OCI-LY7 (cell line): Measurements from ENCODE around the gene IPCEF1. TPM values are rescaled to one million over a fixed set of nuclear protein-coding genes. Genes with fewer than 3 reads are reported as not detected.

Source experiments
- BruUV-seq: library from RNA; stranded (reverse); fragments of 400-500 nt; replicated peaks from 2 replicates; lab custom pipeline; 2021; lab: Mats Ljungman, UMichigan
- CTCF ChIA-PET: fragments of 300-600 bp; sonication (Branson Sonifier 250); formaldehyde crosslinking; loops from one replicate; lab custom pipeline; 2022; ENCODE audit warnings: antibody characterized with exemption; ENCODE audit not compliant: unreplicated experiment; lab: Charles Lee
- POLR2A ChIA-PET: fragments of 300-600 bp; sonication (Branson Sonifier 250); formaldehyde crosslinking; loops from one replicate; lab custom pipeline; 2022; ENCODE audit warnings: antibody characterized with exemption; lab: Charles Lee
- DNase-seq: peaks from one replicate; pipeline ENCODE4 v3.0.0-alpha.2; 2015; ENCODE audit warnings: low spot score
- H2AFZ ChIP-seq: fragments of 200-600 bp; sonication (generic), shearing (Covaris generic); 2 replicates; pipeline ENCODE4 v1.6.1; 2014; ENCODE audit warnings: mild to moderate bottlenecking, antibody characterized with exemption, low read length, moderate library complexity
- H3K27ac ChIP-seq: fragments of 200-600 bp; sonication (generic); 2 replicates; pipeline ENCODE4 v1.5.1; 2014; ENCODE audit warnings: mixed run types, low read depth, mild to moderate bottlenecking, moderate library complexity, low read length, inconsistent platforms; ENCODE audit not compliant: poor library complexity, severe bottlenecking
- H3K36me3 ChIP-seq: fragments of 200-600 bp; sonication (generic); 2 replicates; pipeline ENCODE4 v1.6.1; 2014; ENCODE audit warnings: mild to moderate bottlenecking, antibody characterized with exemption, low read length, moderate library complexity, mixed read lengths; ENCODE audit not compliant: insufficient read depth
- H3K4me1 ChIP-seq: fragments of 200-600 bp; sonication (generic); 2 replicates; pipeline ENCODE4 v1.5.1; 2014; ENCODE audit warnings: mild to moderate bottlenecking, low read length; ENCODE audit not compliant: insufficient read depth, poor library complexity, severe bottlenecking
- H3K4me2 ChIP-seq: fragments of 200-600 bp; sonication (generic); 2 replicates; pipeline ENCODE4 v1.6.1; 2014; ENCODE audit warnings: mild to moderate bottlenecking, low read length
- H3K4me3 ChIP-seq: fragments of 200-600 bp; sonication (generic); 2 replicates; pipeline ENCODE4 v1.5.1; 2014; ENCODE audit warnings: mild to moderate bottlenecking, low read depth, low read length; ENCODE audit not compliant: poor library complexity, severe bottlenecking
- H3K79me2 ChIP-seq: fragments of 200-600 bp; sonication (generic); 2 replicates; pipeline ENCODE4 v1.6.1; 2016; ENCODE audit warnings: low read depth, mild to moderate bottlenecking, low read length, moderate library complexity, mixed read lengths; ENCODE audit not compliant: insufficient read depth
- H3K9me2 ChIP-seq: fragments of 200-600 bp; sonication (generic); 2 replicates; pipeline ENCODE4 v1.6.1; 2016; ENCODE audit warnings: mild to moderate bottlenecking, low read length, mixed read lengths; ENCODE audit not compliant: insufficient read depth
- H3K9me3 ChIP-seq: fragments of 200-600 bp; sonication (generic); 2 replicates; pipeline ENCODE4 v1.6.1; 2014; ENCODE audit warnings: mild to moderate bottlenecking, mixed run types, low read length, mixed read lengths
- H4K20me1 ChIP-seq: fragments of 200-600 bp; sonication (generic); 2 replicates; pipeline ENCODE4 v1.6.1; 2014; ENCODE audit warnings: mild to moderate bottlenecking, antibody characterized with exemption, low read length, moderate library complexity, mixed read lengths; ENCODE audit not compliant: insufficient read depth
- EZH2phosphoT487 ChIP-seq: fragments of 200-600 bp; sonication (generic); IDR thresholded peaks from 2 replicates; pipeline ENCODE4 v1.6.1; 2018; ENCODE audit warnings: low read depth, borderline replicate concordance, mild to moderate bottlenecking, mixed run types, antibody characterized with exemption, low read length, moderate library complexity, mixed read lengths
- intact Hi-C: fragments of 100-400 bp; cut with micrococcal nuclease; formaldehyde crosslinking; loops from one replicate; pipeline ENCODE4 v1.10.0; 2022; ENCODE audit not compliant: unreplicated experiment
- total RNA-seq, 2 experiments: library from RNA; depleted of rRNA in 1 of 2; stranded (reverse); fragments of >200 nt in 1 of 2; shearing (Covaris generic) in 1 of 2; gene quantifications; 2 replicates each; pipeline ENCODE4 v1.2.3, GENCODE V29; 2014 to 2022
- TF ChIP-seq, protein P1 (sequence below): fragments of 200-600 bp; sonication (generic); conservative IDR thresholded peaks from 2 replicates; pipeline ENCODE4 v1.5.1; 2014; ENCODE audit warnings: mild to moderate bottlenecking, antibody characterized with exemption, low read length, moderate library complexity, mixed read lengths

Gene IPCEF1
- total RNA-seq, 2 experiments from 2014 or later: not detected

DNA sequence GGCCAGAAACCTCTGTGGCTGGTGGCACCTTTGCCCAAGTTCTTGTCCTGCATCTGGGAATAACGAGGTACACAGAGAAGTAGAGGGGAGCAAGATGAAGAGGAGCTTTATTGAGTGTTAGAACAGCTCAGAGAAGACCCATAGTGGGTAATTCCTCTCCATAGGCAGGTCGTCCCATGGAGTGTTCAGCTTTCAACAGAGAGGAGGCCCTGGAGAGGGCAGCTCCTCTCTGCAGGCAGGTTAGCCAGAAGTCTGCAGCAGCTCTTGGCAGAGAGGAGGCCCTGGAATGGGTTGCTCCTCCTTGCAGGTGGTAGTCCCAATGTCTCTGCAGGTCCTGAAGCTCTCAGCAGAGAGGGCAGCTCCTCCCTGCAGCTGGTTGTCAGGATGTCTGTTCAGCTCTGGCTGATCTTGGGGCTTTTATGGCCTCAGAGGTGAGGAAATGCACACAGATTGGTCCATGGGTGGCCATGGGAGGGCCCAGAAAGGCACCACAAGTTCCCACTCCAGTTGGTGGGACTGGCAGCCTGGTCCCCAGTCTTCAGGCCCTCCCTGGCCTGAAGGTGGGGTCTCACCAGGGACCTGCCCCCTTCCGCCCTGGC, 89.0 kb downstream of the IPCEF1 start:
- H3K36me3 ChIP-seq: no peaks in the 10 kb centered on the region
- POLR2A ChIA-PET: interaction anchor here (0.6 kb wide), 1 partner anchor 11 kb away, joined by 3 read pairs; no protein-coding TSS in a partner anchor
- DNase-seq: no peak
- CTCF ChIA-PET: no interaction called here
- no peaks in the 10 kb centered on the region for H3K79me2 ChIP-seq
- intact Hi-C loops: no loop called here
- no TSS peak for BruUV-seq
- no peak overlapping the region for H2AFZ ChIP-seq
- H4K20me1 ChIP-seq: no peaks in the 10 kb centered on the region
- H3K4me1 ChIP-seq: no peaks in the 10 kb centered on the region
- no peak overlapping the region for H3K4me2 ChIP-seq
- TF ChIP-seq, protein P1, sequence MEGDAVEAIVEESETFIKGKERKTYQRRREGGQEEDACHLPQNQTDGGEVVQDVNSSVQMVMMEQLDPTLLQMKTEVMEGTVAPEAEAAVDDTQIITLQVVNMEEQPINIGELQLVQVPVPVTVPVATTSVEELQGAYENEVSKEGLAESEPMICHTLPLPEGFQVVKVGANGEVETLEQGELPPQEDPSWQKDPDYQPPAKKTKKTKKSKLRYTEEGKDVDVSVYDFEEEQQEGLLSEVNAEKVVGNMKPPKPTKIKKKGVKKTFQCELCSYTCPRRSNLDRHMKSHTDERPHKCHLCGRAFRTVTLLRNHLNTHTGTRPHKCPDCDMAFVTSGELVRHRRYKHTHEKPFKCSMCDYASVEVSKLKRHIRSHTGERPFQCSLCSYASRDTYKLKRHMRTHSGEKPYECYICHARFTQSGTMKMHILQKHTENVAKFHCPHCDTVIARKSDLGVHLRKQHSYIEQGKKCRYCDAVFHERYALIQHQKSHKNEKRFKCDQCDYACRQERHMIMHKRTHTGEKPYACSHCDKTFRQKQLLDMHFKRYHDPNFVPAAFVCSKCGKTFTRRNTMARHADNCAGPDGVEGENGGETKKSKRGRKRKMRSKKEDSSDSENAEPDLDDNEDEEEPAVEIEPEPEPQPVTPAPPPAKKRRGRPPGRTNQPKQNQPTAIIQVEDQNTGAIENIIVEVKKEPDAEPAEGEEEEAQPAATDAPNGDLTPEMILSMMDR: no peak
- no peak for TF ChIP-seq EZH2phosphoT487
- no peak overlapping the region for H3K4me3 ChIP-seq
- H3K9me2 ChIP-seq: no peaks in the 10 kb centered on the region
- no peaks in the 10 kb centered on the region for H3K9me3 ChIP-seq
- no peak overlapping the region for H3K27ac ChIP-seq

- H3K4me2 ChIP-seq: no peak overlapping the region
- H3K27ac ChIP-seq: no peak overlapping the region
- DNase-seq: no peak
- no TSS peak for BruUV-seq
- intact Hi-C loops: no loop called here
- H3K4me3 ChIP-seq: no peak overlapping the region
- no peaks in the 10 kb centered on the region for H3K4me1 ChIP-seq
- ChIA-PET POLR2A (interaction anchor here (0.6 to 0.7 kb wide), 2 partner anchors 75 to 92 kb away, joined by 3 read pairs; no protein-coding TSS in a partner anchor), CTCF (no interaction called here)
- no peaks in the 10 kb centered on the region for H3K9me2 ChIP-seq
- TF ChIP-seq, protein P1: no peak
- no peak for TF ChIP-seq EZH2phosphoT487
- H2AFZ ChIP-seq: no peak overlapping the region
- no peaks in the 10 kb centered on the region for H3K36me3 ChIP-seq
- no peaks in the 10 kb centered on the region for H4K20me1 ChIP-seq
- no peaks in the 10 kb centered on the region for H3K79me2 ChIP-seq
- no peaks in the 10 kb centered on the region for H3K9me3 ChIP-seq
These were observed 90.0 kb downstream of the IPCEF1 start for GRCh38 chr6:154266560-154267099.

GRCh38 chr6:154261688-154262397, 94.8 kb downstream of the IPCEF1 start:
- DNase-seq: no peak
- Histone ChIP-seq H2AFZ (no peak overlapping the region), H3K79me2 (no peaks in the 10 kb centered on the region), H3K4me1 (peaks cover 9% of the 10 kb centered on the region), H3K9me2 (no peaks in the 10 kb centered on the region), H4K20me1 (no peaks in the 10 kb centered on the region), H3K27ac (no peak overlapping the region), H3K9me3 (no peaks in the 10 kb centered on the region), H3K4me2 (no peak overlapping the region), H3K4me3 (no peak overlapping the region), H3K36me3 (no peaks in the 10 kb centered on the region)
- CTCF ChIA-PET: no interaction called here
- intact Hi-C loops: no loop called here
- TF ChIP-seq, protein P1: no peak
- no peak for TF ChIP-seq EZH2phosphoT487
- POLR2A ChIA-PET: interaction anchor here (0.6 kb wide), 1 partner anchor 96 kb away, joined by 3 read pairs; no protein-coding TSS in a partner anchor
- BruUV-seq: no TSS peak
